HepG2 (cell line): ENCODE results near the gene SCAI. TPM values are rescaled to one million over a fixed set of nuclear protein-coding genes. Genes with fewer than 3 reads are reported as not detected.
A peak's percentile ranks its signal among the peaks of the same experiment; 100 is the strongest.

Source experiments
- AHR ChIP-seq: IDR thresholded peaks from 2 replicates; pipeline ENCODE4 v1.6.1; 2018; ENCODE audit warnings: missing genetic modification reagents, missing compliant biosample characterization
- CHD4 ChIP-seq: fragments of 200-600 bp; sonication (generic); IDR thresholded peaks from 2 replicates; pipeline ENCODE4 v1.7.0; 2017; ENCODE audit warnings: mild to moderate bottlenecking, low read length, borderline replicate concordance
- DNMT1 ChIP-seq: sonication (generic); formaldehyde crosslinking; IDR thresholded peaks from 2 replicates; pipeline ENCODE4 v1.5.1; 2020; ENCODE audit warnings: mild to moderate bottlenecking, missing genetic modification reagents
- FOXC1 ChIP-seq: sonication (generic); formaldehyde crosslinking; IDR thresholded peaks from 2 replicates; pipeline ENCODE4 v1.8.0; 2022; ENCODE audit warnings: mild to moderate bottlenecking, missing genetic modification reagents, borderline replicate concordance
- GMEB2 ChIP-seq: IDR thresholded peaks from 2 replicates; pipeline ENCODE4 v1.6.1; 2016; ENCODE audit warnings: missing biosample characterization, missing genetic modification reagents, low read depth
- MED13 ChIP-seq: sonication (generic); formaldehyde crosslinking; IDR thresholded peaks from 2 replicates; pipeline ENCODE4 v1.5.0; 2020; ENCODE audit warnings: missing genetic modification reagents
- MTA1 ChIP-seq: sonication (generic); formaldehyde crosslinking; IDR thresholded peaks from 2 replicates; pipeline ENCODE4 v1.4.0; 2020; ENCODE audit warnings: missing genetic modification reagents, mild to moderate bottlenecking, borderline replicate concordance
- RARG ChIP-seq: sonication (generic); formaldehyde crosslinking; IDR thresholded peaks from 2 replicates; pipeline ENCODE4 v1.4.0; 2020; ENCODE audit warnings: low read depth, mild to moderate bottlenecking, missing genetic modification reagents
- SMAD1 ChIP-seq: sonication (generic); formaldehyde crosslinking; IDR thresholded peaks from 2 replicates; pipeline ENCODE4 v1.4.0; 2020; ENCODE audit warnings: missing genetic modification reagents, low read depth, mild to moderate bottlenecking, borderline replicate concordance
- SRSF9 ChIP-seq: fragments of 200-400 bp; formaldehyde crosslinking; IDR thresholded peaks from 2 replicates; pipeline ENCODE4 v1.6.1; 2018; ENCODE audit warnings: borderline replicate concordance, mild to moderate bottlenecking, low read depth, low read length; ENCODE audit not compliant: insufficient read depth, poor library complexity, severe bottlenecking
- ZBTB38 ChIP-seq: sonication (generic); formaldehyde crosslinking; IDR thresholded peaks from 2 replicates; pipeline ENCODE4 v1.5.1; 2020; ENCODE audit warnings: mild to moderate bottlenecking, missing genetic modification reagents
- ZFP37 ChIP-seq: sonication (generic); formaldehyde crosslinking; IDR thresholded peaks from 2 replicates; pipeline ENCODE4 v1.4.0; 2020; ENCODE audit warnings: missing genetic modification reagents, borderline replicate concordance
- ZNF468 ChIP-seq: sonication (generic); formaldehyde crosslinking; IDR thresholded peaks from 2 replicates; pipeline ENCODE4 v1.8.0; 2022; ENCODE audit warnings: mild to moderate bottlenecking, moderate library complexity, missing genetic modification reagents
- polyA plus RNA-seq, 8 experiments: library from polyadenylated mRNA; depleted of rRNA in 3 of 8; stranded (reverse) in 7 of 8; unstranded in 1 of 8; fragments of >200 nt; fragmentation: Illumina TruSeq in 4 of 8; extraction: Trizol in 4 of 8; gene quantifications; 2 replicates each; pipeline versions ENCODE4 v1.2.1 to v1.2.3, GENCODE V29; 2011 to 2016; ENCODE audit warnings: low read depth in 4 of 8, missing spikeins in 1 of 8, mixed read lengths in 1 of 8; ENCODE audit not compliant: insufficient read depth in 1 of 8
- total RNA-seq, 5 experiments: library from RNA; depleted of rRNA; stranded (reverse); fragments of >200 nt; fragmentation: Illumina TruSeq; extraction: Trizol; gene quantifications; 2 replicates each; pipeline ENCODE4 v1.2.3, GENCODE V29; 2016; ENCODE audit warnings: low read depth in 1 of 5
- TF ChIP-seq, protein P1 (sequence below): sonication (generic); formaldehyde crosslinking; IDR thresholded peaks from 2 replicates; pipeline ENCODE4 v1.5.0; 2020; ENCODE audit warnings: mild to moderate bottlenecking, missing genetic modification reagents, borderline replicate concordance
- TF ChIP-seq, protein P2 (sequence below): sonication (generic); formaldehyde crosslinking; IDR thresholded peaks from 2 replicates; pipeline ENCODE4 v1.4.0; 2020; ENCODE audit warnings: missing genetic modification reagents
- TF ChIP-seq, protein P3 (sequence below): sonication (generic); formaldehyde crosslinking; IDR thresholded peaks from 2 replicates; pipeline ENCODE4 v1.5.1; 2020; ENCODE audit warnings: missing genetic modification reagents, mild to moderate bottlenecking, borderline replicate concordance
- TF ChIP-seq, protein P4 (sequence below): sonication (generic); formaldehyde crosslinking; IDR thresholded peaks from 2 replicates; pipeline ENCODE4 v1.8.0; 2022; ENCODE audit warnings: mild to moderate bottlenecking, missing genetic modification reagents, moderate library complexity

Gene SCAI
- total and polyA plus RNA-seq, 2 of the 13 experiments (the other 11 are each of a cell fraction or from before 2014, with no cell fraction given), result 4.4 to 8.4 TPM

- no peak for TF ChIP-seq RARG (CRISPR knock-in tag)
- TF ChIP-seq GMEB2 (CRISPR knock-in tag), result peak; percentile 78
- TF ChIP-seq MTA1 (CRISPR knock-in tag), result peak; percentile 58; the same call in 1 of the 2 replicates
- 0 out of 2 replicates have a peak, but pooled peaks have one; percentile 53 for TF ChIP-seq DNMT1 (CRISPR knock-in tag)
- TF ChIP-seq CHD4, result no peak
- TF ChIP-seq ZBTB38, result peak; percentile 43; the same call in 1 of the 2 replicates
- TF ChIP-seq MED13 (CRISPR knock-in tag), result no peak
- TF ChIP-seq, protein P1, sequence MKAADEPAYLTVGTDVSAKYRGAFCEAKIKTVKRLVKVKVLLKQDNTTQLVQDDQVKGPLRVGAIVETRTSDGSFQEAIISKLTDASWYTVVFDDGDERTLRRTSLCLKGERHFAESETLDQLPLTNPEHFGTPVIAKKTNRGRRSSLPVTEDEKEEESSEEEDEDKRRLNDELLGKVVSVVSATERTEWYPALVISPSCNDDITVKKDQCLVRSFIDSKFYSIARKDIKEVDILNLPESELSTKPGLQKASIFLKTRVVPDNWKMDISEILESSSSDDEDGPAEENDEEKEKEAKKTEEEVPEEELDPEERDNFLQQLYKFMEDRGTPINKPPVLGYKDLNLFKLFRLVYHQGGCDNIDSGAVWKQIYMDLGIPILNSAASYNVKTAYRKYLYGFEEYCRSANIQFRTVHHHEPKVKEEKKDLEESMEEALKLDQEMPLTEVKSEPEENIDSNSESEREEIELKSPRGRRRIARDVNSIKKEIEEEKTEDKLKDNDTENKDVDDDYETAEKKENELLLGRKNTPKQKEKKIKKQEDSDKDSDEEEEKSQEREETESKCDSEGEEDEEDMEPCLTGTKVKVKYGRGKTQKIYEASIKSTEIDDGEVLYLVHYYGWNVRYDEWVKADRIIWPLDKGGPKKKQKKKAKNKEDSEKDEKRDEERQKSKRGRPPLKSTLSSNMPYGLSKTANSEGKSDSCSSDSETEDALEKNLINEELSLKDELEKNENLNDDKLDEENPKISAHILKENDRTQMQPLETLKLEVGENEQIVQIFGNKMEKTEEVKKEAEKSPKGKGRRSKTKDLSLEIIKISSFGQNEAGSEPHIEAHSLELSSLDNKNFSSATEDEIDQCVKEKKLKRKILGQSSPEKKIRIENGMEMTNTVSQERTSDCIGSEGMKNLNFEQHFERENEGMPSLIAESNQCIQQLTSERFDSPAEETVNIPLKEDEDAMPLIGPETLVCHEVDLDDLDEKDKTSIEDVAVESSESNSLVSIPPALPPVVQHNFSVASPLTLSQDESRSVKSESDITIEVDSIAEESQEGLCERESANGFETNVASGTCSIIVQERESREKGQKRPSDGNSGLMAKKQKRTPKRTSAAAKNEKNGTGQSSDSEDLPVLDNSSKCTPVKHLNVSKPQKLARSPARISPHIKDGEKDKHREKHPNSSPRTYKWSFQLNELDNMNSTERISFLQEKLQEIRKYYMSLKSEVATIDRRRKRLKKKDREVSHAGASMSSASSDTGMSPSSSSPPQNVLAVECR (CRISPR knock-in tag), result peak; percentile 81
- TF ChIP-seq AHR, result no peak
- TF ChIP-seq, protein P2, sequence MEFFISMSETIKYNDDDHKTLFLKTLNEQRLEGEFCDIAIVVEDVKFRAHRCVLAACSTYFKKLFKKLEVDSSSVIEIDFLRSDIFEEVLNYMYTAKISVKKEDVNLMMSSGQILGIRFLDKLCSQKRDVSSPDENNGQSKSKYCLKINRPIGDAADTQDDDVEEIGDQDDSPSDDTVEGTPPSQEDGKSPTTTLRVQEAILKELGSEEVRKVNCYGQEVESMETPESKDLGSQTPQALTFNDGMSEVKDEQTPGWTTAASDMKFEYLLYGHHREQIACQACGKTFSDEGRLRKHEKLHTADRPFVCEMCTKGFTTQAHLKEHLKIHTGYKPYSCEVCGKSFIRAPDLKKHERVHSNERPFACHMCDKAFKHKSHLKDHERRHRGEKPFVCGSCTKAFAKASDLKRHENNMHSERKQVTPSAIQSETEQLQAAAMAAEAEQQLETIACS (CRISPR knock-in tag), result no peak
- TF ChIP-seq, protein P3, sequence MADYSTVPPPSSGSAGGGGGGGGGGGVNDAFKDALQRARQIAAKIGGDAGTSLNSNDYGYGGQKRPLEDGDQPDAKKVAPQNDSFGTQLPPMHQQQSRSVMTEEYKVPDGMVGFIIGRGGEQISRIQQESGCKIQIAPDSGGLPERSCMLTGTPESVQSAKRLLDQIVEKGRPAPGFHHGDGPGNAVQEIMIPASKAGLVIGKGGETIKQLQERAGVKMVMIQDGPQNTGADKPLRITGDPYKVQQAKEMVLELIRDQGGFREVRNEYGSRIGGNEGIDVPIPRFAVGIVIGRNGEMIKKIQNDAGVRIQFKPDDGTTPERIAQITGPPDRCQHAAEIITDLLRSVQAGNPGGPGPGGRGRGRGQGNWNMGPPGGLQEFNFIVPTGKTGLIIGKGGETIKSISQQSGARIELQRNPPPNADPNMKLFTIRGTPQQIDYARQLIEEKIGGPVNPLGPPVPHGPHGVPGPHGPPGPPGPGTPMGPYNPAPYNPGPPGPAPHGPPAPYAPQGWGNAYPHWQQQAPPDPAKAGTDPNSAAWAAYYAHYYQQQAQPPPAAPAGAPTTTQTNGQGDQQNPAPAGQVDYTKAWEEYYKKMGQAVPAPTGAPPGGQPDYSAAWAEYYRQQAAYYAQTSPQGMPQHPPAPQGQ (CRISPR knock-in tag), result no peak
- TF ChIP-seq FOXC1, result peak; percentile 70; the same call in 1 of the 2 replicates
- TF ChIP-seq ZNF468 (CRISPR knock-in tag), result no peak
- no peak for TF ChIP-seq SMAD1
- TF ChIP-seq, protein P4, sequence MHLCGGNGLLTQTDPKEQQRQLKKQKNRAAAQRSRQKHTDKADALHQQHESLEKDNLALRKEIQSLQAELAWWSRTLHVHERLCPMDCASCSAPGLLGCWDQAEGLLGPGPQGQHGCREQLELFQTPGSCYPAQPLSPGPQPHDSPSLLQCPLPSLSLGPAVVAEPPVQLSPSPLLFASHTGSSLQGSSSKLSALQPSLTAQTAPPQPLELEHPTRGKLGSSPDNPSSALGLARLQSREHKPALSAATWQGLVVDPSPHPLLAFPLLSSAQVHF, result no peak
- no peak for TF ChIP-seq ZFP37 (CRISPR knock-in tag)
- no peak for TF ChIP-seq SRSF9
These were observed 46.3 kb upstream of the SCAI start, which contains the start of gene PPP6C (continued) for GRCh38 chr9:125189361-125190289.
